ENCODE data around the gene TIAM2.

DNA sequence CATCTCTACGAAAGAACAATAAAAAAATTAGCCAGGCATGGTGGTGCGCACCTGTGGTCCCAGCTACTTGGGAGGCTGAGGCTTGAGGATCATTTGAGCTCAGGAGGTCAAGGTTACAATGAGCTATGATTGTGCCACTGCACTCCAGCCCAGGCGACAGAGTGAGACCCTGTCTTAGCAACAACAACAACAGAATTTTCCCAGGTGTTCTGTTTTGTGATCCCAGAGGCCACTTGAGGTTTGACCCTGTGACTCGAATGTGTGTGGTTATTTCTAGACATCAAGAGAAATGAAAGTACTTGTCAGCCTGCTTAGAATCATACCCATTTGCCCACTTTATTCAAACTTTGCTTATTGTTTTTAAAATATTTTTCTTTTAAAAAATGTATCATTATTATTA is 151.1 kb downstream of the TIAM2 start:
- TF ChIP-seq, protein P1, sequence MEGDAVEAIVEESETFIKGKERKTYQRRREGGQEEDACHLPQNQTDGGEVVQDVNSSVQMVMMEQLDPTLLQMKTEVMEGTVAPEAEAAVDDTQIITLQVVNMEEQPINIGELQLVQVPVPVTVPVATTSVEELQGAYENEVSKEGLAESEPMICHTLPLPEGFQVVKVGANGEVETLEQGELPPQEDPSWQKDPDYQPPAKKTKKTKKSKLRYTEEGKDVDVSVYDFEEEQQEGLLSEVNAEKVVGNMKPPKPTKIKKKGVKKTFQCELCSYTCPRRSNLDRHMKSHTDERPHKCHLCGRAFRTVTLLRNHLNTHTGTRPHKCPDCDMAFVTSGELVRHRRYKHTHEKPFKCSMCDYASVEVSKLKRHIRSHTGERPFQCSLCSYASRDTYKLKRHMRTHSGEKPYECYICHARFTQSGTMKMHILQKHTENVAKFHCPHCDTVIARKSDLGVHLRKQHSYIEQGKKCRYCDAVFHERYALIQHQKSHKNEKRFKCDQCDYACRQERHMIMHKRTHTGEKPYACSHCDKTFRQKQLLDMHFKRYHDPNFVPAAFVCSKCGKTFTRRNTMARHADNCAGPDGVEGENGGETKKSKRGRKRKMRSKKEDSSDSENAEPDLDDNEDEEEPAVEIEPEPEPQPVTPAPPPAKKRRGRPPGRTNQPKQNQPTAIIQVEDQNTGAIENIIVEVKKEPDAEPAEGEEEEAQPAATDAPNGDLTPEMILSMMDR (IDR thresholded peaks at IDR 0.05; ENCODE audit: low read length), result no peak
- no peak for TF ChIP-seq EZH2 (optimal IDR thresholded peaks at IDR 0.05; ENCODE audit: low read depth, low read length)
- TF ChIP-seq EZH2phosphoT487 (IDR thresholded peaks at IDR 0.05; ENCODE audit: low read length), result no peak

All from MM.1S (cell line).